HG02610 (cell line): ENCODE data around the gene VAMP8.
"Not testable (repeated sequence)": the region's sequence is repeated elsewhere in the genome, so short reads cannot be mapped to it uniquely, and the experiment has no call there.

Experiments used
- ATAC-seq: cut with Tn5 transposase; IDR thresholded peaks from one replicate; pipeline ENCODE4 v1.9.1; 2021; ENCODE audit warnings: mild to moderate bottlenecking, moderate library complexity; ENCODE audit not compliant: unreplicated experiment

Gene VAMP8

GRCh38 chr2:85547089-85547858 lies 30.1 kb upstream of the VAMP8 start:
- no peak for ATAC-seq

GRCh38 chr2:85547859-85548607 lies 29.4 kb upstream of the VAMP8 start:
- no peak for ATAC-seq

- ATAC-seq, result no peak
Observed at GRCh38 chr2:85548608-85548900, 28.8 kb upstream of the VAMP8 start.

GRCh38 chr2:85549095-85549494 lies 28.3 kb upstream of the VAMP8 start:
- ATAC-seq, result no peak

- no peak for ATAC-seq
Observed at GRCh38 chr2:85549826-85550225, 27.6 kb upstream of the VAMP8 start.

GRCh38 chr2:85550486-85550885 lies 26.9 kb upstream of the VAMP8 start:
- no peak for ATAC-seq

- peak; percentile 65 for ATAC-seq
Observed at GRCh38 chr2:85551698-85552678, 25.4 kb upstream of the VAMP8 start.

GRCh38 chr2:85553184-85553583 lies 24.2 kb upstream of the VAMP8 start:
- ATAC-seq, result no peak

GRCh38 chr2:85554980-85555612 lies 22.3 kb upstream of the VAMP8 start:
- no peak for ATAC-seq

- no peak for ATAC-seq
Observed at GRCh38 chr2:85557130-85557529, 20.3 kb upstream of the VAMP8 start.

GRCh38 chr2:85558160-85558559 lies 19.2 kb upstream of the VAMP8 start:
- ATAC-seq, result no peak

- ATAC-seq, result not testable (repeated sequence)
Observed at GRCh38 chr2:85560403-85560726, 17.0 kb upstream of the VAMP8 start.

- ATAC-seq, result no peak
Observed at GRCh38 chr2:85560812-85561279, 16.5 kb upstream of the VAMP8 start.

- ATAC-seq, result peak; percentile 89
Observed at GRCh38 chr2:85561280-85562212, 15.8 kb upstream of the VAMP8 start, which contains the start of gene GGCX. TSS of gene GGCX (minus strand) at chr2:85561493. CDS start at chr2:85561428, 65 bp downstream.

GRCh38 chr2:85564144-85564563 lies 13.2 kb upstream of the VAMP8 start:
- no peak for ATAC-seq

- ATAC-seq, result no peak
Observed at GRCh38 chr2:85566265-85566664, 11.1 kb upstream of the VAMP8 start.

- ATAC-seq, result no peak
Observed at GRCh38 chr2:85575739-85576138, 1.6 kb upstream of the VAMP8 start.

- no peak for ATAC-seq
Observed at GRCh38 chr2:85577063-85577385, 362 bp upstream of the VAMP8 start.

- peak; percentile 40 for ATAC-seq
Observed at GRCh38 chr2:85578243-85579180, 1.1 kb downstream of the VAMP8 start.
